Measurements from ENCODE around the gene KRTAP6-2.

KRTAP6-2 gene

DNA sequence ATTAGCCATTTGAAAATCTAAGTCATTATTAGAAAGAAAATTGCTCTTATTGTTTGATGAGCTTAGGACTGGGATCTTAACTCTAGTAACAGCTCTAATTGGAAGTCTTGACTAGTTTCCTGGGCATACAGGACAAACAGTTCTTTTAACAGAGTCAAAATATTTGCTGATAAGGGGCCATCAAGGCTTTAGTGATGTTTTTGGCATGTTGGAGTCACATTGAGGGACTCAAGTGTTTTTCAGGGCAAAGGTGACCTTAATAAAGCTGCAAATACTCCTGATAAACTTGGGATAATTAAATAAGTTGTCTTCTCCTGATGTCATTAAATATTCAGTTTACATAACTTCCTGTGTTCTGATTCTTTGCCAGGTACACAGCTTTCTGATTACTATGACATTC lies 31.1 kb downstream of the KRTAP6-2 start:
- no peak for DNase-seq (ENCODE audit: low read depth, low spot score)

DNA sequence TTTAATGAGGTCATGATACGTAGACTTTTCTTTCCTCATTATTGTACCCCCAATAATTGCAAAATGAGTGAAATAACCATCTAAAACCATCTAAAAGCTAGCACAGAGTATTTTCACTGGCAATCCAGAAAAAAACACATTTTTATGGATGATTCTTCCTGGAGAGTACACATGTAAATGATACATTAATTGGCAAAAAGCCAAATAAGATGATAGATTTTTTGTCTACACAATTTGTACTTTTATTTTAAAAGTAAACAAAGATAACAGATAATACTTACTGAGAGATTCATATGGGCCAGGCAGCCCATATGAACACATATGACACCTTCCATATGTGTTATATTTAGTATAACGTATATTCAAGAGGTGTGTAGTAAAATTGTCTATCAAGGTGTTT lies 35.1 kb downstream of the KRTAP6-2 start:
- no peak for DNase-seq (ENCODE audit: low read depth, low spot score)

DNA sequence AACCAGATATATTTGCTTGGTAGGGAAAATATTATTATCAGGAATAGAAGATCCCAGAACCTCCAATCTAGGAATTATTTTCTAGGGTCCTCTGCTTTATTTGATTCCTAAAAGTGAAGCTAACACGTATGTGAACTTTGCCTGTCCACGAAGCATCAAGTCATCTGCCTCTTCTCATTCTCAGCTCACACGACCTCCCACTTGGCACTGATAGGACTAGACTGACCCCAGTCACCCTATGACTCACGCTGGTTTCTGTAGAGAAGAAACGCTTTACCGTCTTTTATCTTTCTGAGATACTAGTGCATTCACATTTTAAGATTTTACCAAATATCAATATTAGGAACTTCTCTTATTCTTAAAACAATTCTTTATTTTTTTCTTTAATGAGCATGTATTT lies 35.6 kb downstream of the KRTAP6-2 start:
- no peak for DNase-seq (ENCODE audit: low read depth, low spot score)

DNA sequence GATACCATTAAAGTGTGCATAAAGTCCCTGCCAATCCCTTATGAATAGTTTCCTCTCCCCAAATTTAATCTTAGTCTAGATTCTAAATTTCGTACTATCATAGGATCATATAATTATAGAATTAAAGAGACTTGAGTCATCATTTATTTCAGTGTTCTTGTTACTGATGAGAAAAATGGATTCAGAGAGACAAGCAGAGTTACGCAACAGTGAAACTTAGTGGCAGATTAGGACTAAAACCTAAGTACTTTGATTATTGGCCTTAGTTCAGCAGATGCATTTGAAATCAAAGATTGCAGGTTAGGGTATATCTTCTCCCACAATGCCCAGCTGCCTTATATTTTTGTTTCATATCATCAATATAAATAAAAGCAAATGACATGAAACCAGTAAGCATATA lies 36.7 kb downstream of the KRTAP6-2 start:
- DNase-seq (ENCODE audit: low read depth, low spot score): no peak

DNA sequence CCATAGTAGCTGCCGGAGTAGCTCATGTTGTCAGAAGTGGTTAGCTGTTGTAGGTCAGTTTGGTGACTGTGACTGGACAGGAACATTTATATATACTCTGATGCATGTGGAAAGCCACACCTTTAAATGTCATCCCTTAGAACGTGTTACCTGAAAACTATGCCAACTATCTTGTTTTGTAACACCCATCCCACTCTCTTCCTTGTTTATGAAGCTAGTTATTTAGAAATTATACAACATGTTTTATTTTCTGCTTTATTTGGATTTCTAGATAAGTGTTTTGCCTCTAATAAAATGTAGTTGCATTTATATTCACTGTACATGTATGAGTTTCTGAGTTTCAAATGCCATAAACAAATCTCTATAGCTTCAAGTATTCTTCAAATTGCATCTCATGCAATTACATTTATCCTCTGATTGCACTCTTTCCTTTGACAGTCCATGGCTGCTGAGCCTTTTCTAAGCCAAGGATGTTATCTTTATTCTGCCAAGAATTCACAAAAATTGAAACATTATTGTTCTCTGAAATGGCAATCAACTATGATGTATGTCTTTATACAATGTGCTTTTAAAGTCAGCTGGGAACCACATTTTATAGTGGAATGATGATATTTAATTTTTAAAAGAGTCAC lies 37.3 kb downstream of the KRTAP6-2 start, which contains the start of gene KRTAP19-7:
KRTAP19-7 (minus strand) TSS at position 51 of the 632 bp plus-strand sequence; CDS start at position 26, 25 bp downstream.
- no peak for DNase-seq (ENCODE audit: low read depth, low spot score)

DNA sequence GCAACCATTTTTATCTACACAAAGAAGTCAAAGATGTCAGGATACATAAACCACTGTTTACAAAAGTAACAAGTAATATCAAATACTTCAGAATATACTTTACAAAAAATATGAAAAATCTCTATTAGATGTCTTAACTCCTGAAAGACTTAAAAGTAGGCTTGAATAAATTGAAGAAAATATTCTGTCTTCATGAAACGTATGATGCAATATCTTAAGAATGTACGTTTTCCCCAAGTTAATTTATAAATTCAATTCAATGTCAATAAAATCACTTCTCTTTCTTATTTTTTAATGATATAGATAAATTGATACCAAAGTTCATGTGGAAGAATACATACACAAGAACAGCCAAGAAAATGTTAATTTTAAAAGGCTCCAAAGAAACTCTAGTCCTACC lies 43.6 kb downstream of the KRTAP6-2 start:
- DNase-seq (ENCODE audit: low read depth, low spot score): no peak

DNA sequence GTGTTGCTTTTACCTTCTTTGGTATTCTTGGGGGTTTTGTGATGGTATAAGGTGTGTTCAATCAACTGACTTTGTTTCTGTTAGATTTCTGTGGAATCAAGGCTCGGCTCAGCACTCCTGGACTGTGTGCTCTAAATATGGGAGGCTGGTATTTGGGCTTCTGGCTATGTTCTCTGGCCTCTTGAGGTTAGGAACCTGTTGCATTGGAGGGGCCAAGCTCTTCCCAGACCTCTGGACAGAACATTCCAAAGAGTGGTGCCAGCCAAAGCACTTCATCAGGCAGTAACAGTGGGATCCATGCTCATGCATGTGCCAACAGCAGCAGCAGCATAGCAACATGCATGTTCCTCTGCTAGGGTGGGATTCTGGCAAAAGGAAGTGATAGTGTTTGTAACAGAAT lies 45.9 kb downstream of the KRTAP6-2 start:
- no peak for DNase-seq (ENCODE audit: low read depth, low spot score)

Data from astrocyte of the hippocampus (primary cell).